HG02678 (cell line): ENCODE measurements around the gene IRX3.

ENCODE experiments used
- ATAC-seq: cut with Tn5 transposase; IDR thresholded peaks from one replicate; pipeline ENCODE4 v1.9.1; 2021; ENCODE audit warnings: mild to moderate bottlenecking, moderate library complexity; ENCODE audit not compliant: unreplicated experiment

Gene IRX3

DNA sequence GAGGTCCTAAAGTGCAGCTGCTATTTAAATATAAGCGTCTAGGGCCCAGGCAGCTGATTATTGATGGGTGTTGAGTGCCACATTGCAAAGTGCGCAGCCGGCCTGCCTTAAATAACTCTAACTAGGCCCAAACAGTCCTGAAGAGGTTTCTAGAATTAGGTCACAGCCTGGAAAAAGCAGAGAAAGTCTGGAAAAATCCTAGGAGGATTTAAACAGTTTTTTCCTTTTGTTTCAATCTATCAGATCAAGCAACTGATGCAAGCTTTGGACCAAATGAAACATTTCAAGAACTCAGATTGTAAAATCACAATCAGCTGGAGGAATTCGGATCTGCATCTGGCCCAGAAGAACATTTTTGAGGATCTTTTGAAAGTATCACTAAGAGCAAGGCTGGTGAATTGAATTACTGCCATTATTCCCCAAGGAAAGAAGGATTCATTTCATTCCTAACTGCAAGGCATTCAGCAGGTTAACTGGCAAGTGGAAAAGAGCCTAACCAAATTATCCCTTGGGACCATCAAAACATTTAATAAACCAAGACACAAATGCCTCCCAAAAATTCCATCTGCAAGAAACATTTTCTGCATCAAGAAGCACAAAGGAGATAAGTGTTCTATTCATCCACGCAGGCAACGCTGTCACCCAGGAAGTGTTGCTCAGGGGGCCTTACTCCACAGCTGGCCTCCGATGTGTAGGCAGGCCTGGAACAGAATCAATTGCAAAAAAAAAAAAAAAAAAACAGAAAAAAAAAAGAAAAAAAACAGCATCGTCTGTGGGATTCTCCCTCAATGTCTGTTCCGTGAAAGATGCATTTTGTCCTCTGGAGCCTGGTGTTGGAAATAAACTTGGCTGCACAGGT is 46.1 kb downstream of the IRX3 start:
- no peak for ATAC-seq

DNA sequence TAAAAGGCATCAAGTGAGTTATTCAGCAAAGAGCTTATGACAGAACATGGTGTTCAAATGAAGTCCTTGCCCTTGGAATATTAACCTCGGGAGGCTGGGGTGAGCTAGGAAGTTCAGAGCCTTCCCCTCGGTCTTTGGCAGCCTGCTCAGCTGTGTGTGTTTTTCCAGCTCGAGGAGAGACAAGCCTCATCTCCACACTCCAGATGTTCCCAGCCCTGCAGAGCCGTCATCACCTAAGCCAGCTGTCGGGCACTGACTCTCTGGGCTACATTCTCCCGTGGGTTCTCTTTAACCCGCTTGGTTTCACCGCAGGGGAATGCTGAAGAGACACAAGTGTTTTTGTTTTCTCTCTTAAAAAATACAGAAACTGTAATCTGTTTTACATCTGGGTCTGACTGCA is 47.1 kb downstream of the IRX3 start:
- no peak for ATAC-seq

DNA sequence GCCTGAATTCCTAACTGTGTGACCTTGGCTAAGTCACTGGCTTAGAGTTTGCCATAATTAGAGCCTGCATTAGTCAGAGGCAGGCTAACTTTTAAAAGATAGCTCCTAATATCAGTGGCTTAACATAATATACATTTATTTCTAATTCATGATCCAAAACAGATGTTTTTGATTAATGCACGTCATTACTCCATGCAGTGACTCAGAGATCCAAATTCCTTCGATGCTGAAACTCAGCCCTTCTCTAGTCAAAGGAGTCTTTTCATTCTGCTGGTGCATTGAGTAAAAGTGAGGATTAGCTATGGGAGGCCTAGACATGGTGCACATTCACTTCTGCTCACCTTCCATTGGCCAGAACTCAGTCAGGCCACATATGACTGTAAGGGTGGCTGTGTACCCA is 49.8 kb downstream of the IRX3 start:
- ATAC-seq, result no peak

DNA sequence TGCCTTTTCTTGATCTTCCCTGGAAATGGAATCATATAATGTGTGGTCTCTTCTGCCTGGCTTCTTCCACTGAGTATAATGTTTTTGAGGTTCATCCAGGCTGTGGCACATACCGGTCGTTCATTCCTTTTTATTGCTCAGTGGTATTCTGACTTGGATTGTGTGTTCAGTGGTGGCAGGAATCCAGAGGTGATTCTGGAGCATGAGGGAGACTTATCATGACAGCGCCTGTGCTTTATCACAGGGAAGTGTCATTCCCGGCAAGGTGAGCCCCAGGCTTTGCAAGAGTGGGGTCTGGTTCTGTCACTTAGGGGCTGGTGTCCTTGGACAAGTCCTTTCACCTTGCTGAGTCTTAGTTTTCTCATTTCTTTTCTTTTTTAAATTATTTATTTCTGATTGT is 53.0 kb downstream of the IRX3 start:
- no peak for ATAC-seq
